GM19328 (cell line): ENCODE measurements around the gene PPIF.

Source experiments
- ATAC-seq: cut with Tn5 transposase; IDR thresholded peaks from one replicate; pipeline ENCODE4 v1.9.1; 2021; ENCODE audit warnings: mild to moderate bottlenecking, moderate library complexity; ENCODE audit not compliant: unreplicated experiment

The PPIF gene

DNA sequence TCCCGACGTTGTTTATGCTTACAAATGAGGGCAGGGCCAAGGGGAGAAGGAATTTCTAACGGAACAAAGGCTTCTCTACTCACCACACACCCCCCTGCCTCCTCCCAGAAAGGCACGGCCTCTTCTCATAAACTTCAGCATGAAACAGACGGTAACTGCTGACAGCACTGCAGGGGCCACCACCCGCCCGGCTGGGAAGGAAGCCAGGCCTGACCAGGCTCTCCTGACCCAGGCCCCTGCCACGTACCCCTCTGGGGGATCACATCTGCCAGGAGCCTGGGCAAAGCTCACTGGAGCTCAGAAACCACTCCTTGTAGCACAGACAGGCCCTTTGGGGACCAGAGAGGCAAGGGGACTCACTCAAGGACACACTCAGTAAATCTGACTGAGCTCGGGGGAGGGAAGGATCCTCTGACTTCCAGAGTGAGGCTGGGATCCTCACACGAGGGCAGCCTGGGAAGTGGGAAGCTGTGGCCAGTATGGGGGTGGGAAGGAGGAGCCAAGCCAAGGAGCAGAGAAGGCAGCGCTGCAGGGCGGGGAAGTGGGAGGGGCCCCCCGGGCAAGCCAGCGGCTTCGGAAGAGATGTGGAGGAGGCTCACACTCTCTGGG lies 52.1 kb downstream of the PPIF start:
- no peak for ATAC-seq

- no peak for ATAC-seq
Observed at GRCh38 chr10:79400146-79401004, 53.1 kb downstream of the PPIF start.

DNA sequence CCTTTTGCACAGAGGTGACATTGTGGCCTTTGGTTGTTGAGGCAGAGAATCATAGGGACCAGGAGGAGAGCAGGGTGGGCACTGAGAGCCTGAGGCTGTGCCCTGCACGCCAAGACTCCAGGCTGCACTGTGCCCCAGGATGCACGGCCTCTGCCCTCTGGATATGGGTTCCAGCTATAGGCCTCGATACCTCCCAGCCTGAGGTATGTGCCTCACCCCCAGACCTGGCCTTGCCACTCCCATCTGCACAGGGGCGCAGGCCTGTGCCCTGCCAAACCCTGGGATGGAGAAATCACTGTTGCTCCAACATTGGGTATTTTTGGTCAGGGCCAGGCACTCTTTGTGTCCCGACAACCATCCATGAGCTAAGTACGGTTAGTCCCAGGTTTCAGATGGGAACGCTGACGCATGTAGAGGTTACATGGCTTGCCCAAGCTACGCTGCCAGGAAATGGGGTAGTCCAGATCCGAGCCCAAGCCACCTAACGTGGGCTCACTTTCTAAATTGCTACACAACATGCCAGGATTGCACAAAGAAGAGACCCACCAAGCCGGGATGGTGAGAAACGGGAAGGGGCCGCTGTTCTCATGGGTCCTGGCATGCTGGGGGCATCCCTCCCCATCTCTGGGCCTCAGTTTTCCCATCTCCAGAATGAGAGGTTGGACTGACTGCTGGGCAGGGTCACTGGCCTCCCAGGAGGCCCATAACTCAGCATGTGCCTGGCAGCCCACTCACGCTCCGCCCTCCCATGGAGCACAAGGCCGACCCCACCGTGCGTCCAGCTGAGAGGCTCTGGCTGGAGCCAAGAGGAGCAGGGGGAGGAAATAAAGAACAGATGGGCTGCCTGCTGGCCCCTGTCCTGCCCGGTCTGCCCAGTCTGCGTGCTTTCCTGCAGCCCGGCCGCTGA lies 54.0 kb downstream of the PPIF start:
- ATAC-seq = no peak

DNA sequence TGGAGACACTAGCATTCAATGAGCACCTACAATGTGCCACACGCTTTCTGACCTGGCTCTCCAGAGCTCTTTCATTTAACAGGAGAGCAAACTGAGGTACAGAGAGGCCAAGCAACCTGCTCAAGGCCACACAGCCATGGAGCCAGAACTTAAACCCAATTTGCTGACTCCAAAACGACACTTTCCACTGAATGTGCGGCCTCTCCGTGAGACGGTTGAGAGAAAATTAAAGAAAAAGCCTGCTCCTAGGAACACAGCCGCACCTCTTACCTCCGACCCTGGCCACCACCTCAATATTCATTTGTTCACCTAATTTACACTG lies 55.3 kb downstream of the PPIF start:
- no peak for ATAC-seq

DNA sequence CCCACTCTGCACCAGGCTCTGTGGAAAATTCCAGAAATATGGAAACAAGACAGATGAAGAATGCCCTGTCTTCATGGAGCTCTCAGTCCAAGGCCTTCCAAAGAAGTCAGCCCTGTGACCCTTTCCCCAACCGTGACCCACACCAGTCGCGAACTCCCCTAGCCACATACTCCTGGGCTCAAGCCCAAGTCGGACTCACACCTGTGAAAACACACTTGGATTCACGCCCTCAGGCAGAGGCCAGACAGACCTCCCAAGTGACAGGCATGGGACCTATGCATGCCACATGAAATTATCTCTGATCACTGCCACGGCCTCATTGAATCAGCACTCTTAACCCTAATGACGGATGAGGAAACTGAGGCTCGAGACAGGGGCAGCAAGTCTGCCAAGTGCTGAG lies 55.7 kb downstream of the PPIF start:
- ATAC-seq = no peak

DNA sequence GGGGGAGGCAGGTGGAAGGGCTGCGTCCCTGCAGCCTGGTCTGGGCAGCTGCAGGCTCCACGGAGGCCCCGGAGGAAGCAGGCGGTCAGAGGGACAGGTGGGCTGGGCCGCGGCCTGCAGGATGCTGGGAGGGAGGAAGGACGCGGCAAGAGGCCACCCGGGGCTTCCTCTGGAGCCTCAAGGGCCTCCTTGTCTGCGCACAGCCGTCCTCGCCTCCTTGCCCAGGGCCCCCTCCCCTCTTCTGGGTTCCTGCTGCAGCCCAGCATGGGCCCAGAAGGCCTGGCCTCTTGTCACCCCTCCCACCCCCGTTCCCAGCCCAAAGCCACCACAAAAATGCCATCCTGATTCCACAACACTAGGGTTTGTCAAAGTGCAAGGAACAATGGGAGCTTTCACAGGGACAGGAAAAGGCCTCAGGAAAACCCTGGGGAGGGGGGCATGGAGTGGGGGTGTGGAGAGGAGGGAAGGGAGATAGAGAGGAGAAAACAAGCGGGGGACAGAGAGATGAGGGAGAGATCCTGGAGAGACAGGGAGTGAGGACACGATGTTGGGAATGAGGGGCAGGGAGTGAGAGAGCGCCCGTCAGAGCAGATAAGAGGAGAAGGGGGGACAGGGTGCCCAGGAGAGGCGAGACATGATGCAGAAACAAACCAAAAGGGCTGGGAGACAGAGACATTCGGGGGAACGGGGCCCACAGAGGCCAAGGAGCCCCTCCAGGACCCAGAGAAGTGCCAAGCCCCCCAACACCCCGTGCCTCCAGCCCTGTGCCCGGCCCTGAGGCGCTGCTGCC lies 56.4 kb downstream of the PPIF start:
- ATAC-seq = no peak

DNA sequence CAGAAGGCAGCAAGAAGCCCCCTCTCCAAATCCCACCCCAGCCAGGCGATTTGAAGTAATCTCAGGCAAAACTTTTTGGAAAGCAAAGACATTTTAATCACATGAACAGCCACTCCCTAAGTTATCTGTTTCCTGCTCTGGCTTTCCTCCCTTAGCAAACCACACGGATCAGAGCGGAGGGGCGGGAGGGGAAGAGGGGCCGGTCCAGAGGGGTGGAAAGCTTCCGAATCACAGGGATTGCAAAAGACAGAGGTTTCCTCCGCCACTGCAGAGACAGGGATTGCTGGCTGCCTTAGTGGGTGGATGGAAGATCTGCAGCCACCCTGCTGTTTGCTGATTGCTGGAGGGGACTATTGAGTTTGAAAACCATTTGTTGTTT lies 57.0 kb downstream of the PPIF start:
- no peak for ATAC-seq

- no peak for ATAC-seq
Observed at GRCh38 chr10:79404690-79405131, 57.4 kb downstream of the PPIF start.
